PC-9 (cell line): ENCODE measurements around the gene ADISSP.

Source experiments
- CTCF ChIP-seq: fragments of 200-600 bp; sonication (generic); conservative IDR thresholded peaks from 2 replicates; pipeline ENCODE4 v1.6.1; 2017; ENCODE audit warnings: mixed run types, antibody characterized with exemption, mild to moderate bottlenecking, moderate library complexity
- EZH2 ChIP-seq: fragments of 200-600 bp; sonication (generic); IDR thresholded peaks from 2 replicates; pipeline ENCODE4 v1.8.0; 2017; ENCODE audit warnings: antibody characterized with exemption, low read depth

DNA sequence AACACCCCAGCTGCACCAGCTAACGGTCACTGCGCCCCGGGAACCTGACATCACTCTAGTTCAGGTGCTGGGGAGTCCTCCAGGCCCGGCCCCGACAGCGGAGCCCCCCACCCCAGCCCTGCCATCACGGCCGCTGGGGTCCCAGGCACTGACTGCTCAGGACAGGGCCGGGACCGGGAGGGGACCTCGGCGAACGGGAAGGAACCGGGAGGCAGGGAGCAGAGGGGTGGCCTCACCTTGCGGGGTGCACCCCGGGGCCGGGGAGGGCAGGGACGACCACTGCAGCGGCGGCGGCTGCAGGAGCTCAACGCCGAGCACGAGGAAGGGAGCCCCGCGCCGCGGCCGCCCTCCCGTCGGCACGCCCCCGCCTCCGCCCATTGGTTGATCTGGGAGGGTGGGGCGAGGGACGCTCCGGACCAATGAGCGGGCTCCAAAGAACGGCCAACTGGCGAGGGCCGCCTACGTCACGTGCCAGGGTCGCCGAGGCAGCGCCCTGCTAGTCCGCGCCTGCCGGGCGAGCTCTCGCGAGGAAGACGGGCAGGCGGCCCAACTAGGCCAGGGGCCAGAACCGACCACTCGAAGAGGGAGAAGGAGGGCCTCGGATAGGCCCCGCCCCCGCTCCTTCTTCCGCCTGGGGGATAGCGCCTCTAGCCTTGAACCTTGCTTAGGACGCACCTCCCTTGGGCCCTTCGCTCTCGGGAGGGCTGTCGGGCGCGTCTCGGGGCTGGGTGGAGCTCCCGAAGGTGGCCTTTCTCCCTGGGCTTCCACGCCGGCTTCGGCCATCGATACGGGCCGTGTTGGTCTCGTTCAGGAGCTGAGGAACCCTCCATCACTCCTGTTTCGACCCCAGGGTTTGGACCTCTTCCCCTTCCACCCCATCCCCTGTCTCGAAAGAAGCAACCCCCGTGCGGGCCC lies at the start of gene ADISSP:
- TF ChIP-seq CTCF, result no peak
- no peak for TF ChIP-seq EZH2
